NK-92 treated with Interleukin-12 subunit alpha and Interleukin-12 subunit beta, amount 100 ng/mL, for 24 hours (cell line): ENCODE data around the gene ILDR1.

ENCODE experiments used
- DNase-seq: peaks from one replicate; lab custom pipeline; 2025; lab: John Stamatoyannopoulos, UW

ILDR1 gene

GRCh38 chr3:122014741-122015140, 7.3 kb downstream of the ILDR1 start:
- peak; percentile 8 for DNase-seq

DNA sequence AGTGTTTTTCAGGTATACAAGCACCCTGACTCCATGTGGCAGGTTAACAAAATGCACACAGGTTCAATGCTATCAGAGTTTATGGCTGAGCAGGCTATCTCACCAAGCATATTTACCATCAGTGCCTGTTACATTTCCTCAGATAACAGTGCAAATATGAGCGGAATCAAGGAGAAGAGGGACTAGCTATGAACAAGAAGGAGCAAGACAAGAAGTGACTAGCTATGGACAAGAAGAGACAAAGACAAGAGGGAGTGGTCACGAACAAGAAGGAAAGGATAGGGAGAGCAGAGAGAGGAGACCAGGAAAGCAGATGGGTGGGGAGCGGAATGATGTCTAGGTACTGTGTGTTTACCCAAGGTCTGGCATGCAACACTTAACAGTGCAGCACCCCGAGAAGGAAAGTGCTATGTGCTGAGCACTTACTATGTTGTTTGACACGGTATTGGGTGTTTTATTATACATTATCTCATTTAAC, 8.6 kb downstream of the ILDR1 start:
- no peak for DNase-seq

- no peak for DNase-seq
Observed at GRCh38 chr3:122012821-122013220, 9.2 kb downstream of the ILDR1 start.

DNA sequence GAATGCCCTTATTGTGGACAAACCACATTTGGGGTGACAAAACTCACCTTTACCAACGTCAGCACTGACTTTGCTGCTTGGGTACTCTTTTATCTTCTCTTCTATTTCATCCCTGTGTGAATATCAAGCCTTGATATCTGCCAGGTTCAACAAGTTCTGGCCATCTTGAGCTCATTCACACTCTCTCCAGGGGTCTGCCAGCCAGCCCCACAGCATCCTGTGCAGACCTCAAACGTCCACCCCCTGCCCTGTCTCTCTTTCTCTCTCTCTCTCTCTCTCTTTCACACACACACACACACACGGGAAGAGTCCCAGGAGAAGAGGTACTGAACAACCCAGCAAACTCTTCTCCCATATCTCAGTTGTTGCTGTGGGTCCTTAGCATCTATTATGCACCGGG, 10.7 kb downstream of the ILDR1 start:
- no peak for DNase-seq

- no peak for DNase-seq
Observed at GRCh38 chr3:122010506-122010905, 11.5 kb downstream of the ILDR1 start.

GRCh38 chr3:122008166-122008565, 13.9 kb downstream of the ILDR1 start:
- DNase-seq, result no peak

GRCh38 chr3:122006267-122006666, 15.8 kb downstream of the ILDR1 start:
- no peak for DNase-seq

- DNase-seq, result no peak
Observed at GRCh38 chr3:122004991-122005565, 17.0 kb downstream of the ILDR1 start.

- no peak for DNase-seq
Observed at GRCh38 chr3:122004107-122004506, 17.9 kb downstream of the ILDR1 start.

DNA sequence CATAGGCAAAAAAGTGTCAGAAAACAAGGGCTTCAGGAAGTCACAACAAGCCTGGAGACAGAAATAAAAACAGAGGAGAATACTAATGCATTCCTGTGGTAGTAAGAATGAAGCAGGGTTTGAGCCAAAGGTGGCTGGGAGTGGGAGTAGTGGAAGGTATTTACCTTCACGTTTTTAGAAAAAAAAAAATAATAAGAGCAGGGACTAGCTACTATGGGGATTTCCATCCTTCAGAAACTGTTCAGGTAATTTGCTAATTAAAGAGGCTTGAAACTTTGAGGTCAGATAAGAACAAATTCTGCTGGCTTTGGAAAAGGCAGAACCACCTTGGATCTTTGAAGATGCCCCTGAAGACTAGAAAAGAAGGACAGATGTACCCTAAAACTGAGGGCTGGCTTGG, 18.4 kb downstream of the ILDR1 start:
- no peak for DNase-seq

DNA sequence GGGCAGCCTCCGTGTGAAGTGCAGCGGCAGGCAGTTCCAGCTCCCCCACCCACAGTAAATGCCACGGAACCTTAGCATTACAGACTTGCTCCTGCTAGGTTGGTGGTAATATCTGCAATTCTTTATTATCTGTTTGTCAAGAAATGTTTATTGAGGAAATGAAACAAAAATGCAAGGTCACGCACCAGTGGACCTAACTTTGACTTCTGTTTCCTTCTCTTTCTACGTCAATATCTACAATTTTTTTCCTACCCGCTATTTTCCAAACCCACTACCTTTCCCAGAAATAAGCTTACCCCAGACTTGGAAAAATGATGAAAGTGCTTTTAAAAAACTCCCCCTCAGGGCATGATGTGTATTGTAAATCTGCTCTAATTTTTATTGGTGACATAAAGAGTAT, 18.9 kb downstream of the ILDR1 start:
- no peak for DNase-seq

DNA sequence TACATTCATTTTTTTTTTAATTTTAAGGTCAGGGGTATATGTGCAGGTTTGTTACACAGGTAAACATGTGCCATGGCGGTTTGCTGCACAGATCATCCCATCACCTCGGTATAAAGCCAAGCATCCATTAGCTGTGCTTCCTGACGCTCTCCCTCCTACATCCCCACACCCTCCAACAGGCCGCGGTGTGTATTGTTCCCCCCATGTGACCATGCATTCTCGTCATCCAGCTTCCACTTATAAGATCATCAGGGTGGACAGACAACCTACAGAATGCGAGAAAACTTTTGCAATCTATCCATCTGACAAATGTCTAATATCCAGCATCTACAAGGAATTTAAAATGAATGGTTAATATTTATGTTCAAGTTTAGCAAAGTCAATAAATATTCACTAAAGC, 19.4 kb downstream of the ILDR1 start:
- no peak for DNase-seq

- DNase-seq, result no peak
Observed at GRCh38 chr3:122001892-122002291, 20.2 kb downstream of the ILDR1 start.

DNA sequence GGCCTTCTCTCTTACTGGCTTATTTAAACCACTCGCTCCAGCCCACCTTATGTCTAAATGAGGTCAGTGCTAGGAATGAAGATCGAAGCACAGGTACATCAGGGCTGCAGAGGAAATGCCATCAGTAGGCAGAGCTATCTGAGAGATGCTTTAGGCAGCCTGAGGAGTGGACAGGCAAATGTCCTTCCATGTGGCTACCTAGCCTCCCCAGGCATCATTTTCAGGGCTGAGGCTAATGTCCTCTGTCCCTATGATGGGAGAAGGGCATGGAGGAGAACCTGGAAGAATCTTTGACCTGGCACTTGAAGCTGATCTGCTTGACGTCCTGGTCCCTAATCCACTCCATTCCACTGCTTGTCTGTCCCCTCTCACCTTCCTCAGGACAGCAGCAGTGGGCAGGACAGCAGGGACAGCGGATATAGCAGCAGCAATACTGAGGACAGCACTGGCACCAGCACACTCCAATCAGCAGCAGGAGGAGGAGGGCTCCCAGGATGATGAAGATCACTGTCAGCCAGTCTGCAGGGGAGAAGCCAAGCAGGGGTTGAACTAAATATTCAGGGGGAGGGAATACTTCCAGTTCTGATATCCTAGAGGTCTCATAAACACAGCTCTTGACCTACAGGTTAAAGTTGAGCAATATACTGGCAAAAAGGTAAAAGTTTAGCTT, 21.0 kb downstream of the ILDR1 start:
- DNase-seq, result no peak

DNA sequence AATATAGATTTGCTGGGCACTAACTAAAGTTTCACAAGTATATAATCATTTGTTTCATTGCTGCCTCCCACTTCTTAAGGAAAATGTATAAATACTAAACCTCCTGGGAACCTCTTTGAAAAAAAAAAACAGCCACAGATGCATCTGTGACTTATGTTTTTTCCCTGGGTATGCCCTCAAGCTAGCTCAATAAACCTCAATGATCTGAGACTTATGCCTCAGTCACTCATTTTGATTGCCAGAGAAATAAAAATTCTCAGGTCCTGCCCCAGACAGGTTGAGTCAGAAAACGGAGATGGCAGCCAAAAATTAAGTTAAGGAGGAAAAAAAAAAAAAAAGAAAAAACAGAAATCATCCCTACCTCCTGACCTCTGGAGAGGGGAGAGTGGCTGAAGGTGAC, 22.1 kb downstream of the ILDR1 start:
- DNase-seq, result no peak

DNA sequence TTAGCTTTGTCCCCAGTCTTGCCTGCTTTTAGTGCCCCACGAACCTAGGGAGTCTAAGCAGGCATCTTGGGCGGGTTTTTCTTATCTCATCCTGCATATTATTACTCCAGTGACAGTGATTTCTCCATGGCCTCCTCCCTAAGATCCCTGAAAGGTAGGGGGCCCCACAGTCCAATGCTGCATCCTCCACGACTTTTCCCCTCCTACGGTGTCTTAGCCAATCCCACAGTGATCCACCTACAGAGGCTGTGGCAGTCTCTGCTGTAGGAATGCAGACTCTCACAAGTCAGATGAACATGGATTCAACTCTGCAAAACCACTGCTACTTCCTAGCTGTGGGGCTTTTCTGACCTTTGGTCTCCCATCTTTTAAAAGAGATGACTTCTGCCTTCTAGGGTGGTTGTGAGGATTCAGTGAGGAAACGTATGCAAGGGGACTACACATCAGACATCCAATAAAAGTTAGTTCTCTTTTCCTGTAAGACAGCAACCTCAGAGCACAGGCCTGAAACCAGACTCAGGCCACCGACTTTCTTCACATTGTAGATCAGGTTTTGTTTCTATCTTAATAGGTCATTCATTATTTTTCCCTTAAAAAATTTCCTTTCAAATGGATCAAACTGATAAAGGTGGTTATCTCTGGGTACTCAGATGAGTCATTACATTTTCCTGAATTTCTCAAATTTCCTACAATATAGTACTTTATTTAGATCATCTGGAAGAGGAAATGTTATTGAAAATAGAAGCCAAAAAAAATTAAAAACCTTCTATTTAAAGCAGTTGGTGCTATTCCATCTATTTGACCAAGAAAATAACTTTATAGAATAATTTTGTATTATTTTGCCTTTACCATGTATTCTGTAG, 23.2 kb downstream of the ILDR1 start:
- DNase-seq, result no peak

GRCh38 chr3:121998030-121998580, 23.9 kb downstream of the ILDR1 start:
- DNase-seq, result no peak

DNA sequence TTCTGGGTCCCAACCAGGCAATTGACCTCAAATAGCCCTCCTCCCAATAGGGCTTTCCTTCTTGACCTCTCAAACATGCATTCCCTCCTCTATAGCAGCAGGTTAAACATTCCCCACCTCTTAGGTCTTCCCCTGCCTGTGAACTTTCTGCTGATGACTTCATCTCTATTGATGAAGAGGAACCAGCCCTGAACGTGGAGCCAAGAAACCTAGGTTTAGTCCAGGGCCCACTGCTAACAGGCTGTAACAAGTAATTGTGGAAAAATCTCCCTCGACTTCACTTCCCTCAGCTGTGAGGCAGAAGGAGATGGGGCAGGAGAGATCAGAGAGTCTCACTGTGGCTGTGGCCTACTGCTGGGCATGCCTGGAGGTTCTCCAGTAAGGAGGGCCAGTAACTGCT, 24.7 kb downstream of the ILDR1 start:
- DNase-seq, result no peak

DNA sequence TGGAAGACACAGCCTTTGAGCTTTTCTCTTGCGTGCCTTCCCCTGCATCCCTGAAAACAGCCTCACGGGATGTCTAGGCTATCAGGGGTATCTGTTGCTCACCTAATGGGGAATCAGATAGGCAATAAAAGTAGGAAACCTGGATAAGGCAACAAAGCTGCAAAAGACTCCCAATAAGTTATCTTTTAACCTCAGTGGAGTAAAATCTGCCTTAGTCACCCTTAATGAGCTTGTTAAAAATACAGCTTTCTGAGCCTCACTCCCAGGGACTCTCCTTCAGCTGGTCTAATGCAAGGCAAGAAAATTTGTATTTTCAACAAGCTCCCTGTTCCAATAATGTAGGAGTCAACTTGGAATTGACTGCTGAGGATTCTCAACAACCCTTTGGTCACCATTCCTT, 25.6 kb downstream of the ILDR1 start:
- DNase-seq, result no peak

- peak; percentile 25 for DNase-seq
Observed at GRCh38 chr3:121995161-121996137, 26.6 kb downstream of the ILDR1 start.

DNA sequence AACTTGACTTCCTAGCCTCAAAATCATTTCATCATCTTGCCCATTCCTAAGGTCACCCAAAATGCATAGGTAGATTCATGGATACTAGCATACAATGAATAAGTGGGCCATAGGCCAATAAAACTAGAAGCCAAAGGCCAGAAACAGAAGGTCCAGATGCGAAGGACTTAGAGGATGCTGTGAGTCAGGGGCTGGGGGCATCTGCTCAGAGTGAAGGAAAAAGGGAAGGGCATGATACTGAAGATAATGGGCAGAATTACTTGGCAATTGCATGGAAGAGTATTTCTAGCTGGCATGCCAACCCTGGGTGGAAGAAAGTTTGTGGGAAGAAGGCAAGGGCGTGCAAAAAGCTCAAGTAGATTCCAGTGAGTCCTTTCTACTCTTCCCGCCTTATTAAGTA, 27.5 kb downstream of the ILDR1 start:
- DNase-seq, result no peak
